Mesenchymal stem cell (in vitro differentiated cells and primary cell): ENCODE data around the gene HDGFL2.

ENCODE experiments used
- DNase-seq: peaks from one replicate; pipeline ENCODE4 v3.0.0-alpha.2; 2013
- H2AFZ ChIP-seq: one replicate; pipeline ENCODE4 v1.6.1; 2013; ENCODE audit warnings: low read depth, mild to moderate bottlenecking, control low read depth, inconsistent platforms, low read length, moderate library complexity
- H2AK5ac ChIP-seq: 2 replicates; pipeline ENCODE4 v1.6.1; 2013; ENCODE audit warnings: low read length, moderate library complexity, mild to moderate bottlenecking, inconsistent platforms; ENCODE audit not compliant: severe bottlenecking
- H2BK120ac ChIP-seq: one replicate; pipeline ENCODE4 v1.6.1; 2013; ENCODE audit warnings: low read depth, mild to moderate bottlenecking, inconsistent platforms, low read length, moderate library complexity
- H2BK12ac ChIP-seq, 2 experiments: one replicate each; pipeline ENCODE4 v1.6.1; 2013; ENCODE audit warnings: inconsistent platforms in 2 of 2, low read length in 2 of 2, mild to moderate bottlenecking in 2 of 2, moderate library complexity in 2 of 2, control low read depth in 1 of 2
- H2BK15ac ChIP-seq: one replicate; pipeline ENCODE4 v1.6.1; 2013; ENCODE audit warnings: mild to moderate bottlenecking, low read depth, inconsistent platforms; ENCODE audit not compliant: poor library complexity, severe bottlenecking
- H2BK5ac ChIP-seq: 2 replicates; pipeline ENCODE4 v1.6.1; 2013; ENCODE audit warnings: low read depth, mild to moderate bottlenecking, low read length, control low read depth, inconsistent platforms; ENCODE audit not compliant: poor library complexity, severe bottlenecking
- H3K14ac ChIP-seq, 2 experiments: one replicate each; pipeline ENCODE4 v1.6.1; 2013; ENCODE audit warnings: inconsistent platforms in 2 of 2, low read length in 2 of 2, control low read depth in 1 of 2, mild to moderate bottlenecking in 1 of 2, moderate library complexity in 1 of 2
- H3K18ac ChIP-seq, 2 experiments: one replicate each; pipeline ENCODE4 v1.6.1; 2013; ENCODE audit warnings: inconsistent platforms in 2 of 2, low read length in 2 of 2, control low read depth in 1 of 2, low read depth in 1 of 2, mild to moderate bottlenecking in 1 of 2
- H3K23ac ChIP-seq, 2 experiments: one replicate each; pipeline ENCODE4 v1.6.1; 2013; ENCODE audit warnings: inconsistent platforms in 2 of 2, low read length in 2 of 2, mild to moderate bottlenecking in 2 of 2, moderate library complexity in 2 of 2, control low read depth in 1 of 2
- H3K27ac ChIP-seq: 2 replicates; pipeline ENCODE4 v1.5.1; 2013; ENCODE audit warnings: mild to moderate bottlenecking, moderate library complexity, low read length, control low read depth, inconsistent platforms; ENCODE audit not compliant: poor library complexity, severe bottlenecking
- H3K27me3 ChIP-seq, 2 experiments: 2 replicates each; pipeline versions ENCODE4 v1.6.1 to v1.7.0; 2013; ENCODE audit warnings: low read length in 2 of 2, mild to moderate bottlenecking in 2 of 2, moderate library complexity in 2 of 2, control low read depth in 1 of 2, inconsistent platforms in 1 of 2; ENCODE audit not compliant: control insufficient read depth in 1 of 2, insufficient read depth in 1 of 2
- H3K36me3 ChIP-seq, 2 experiments: 2 replicates each; pipeline versions ENCODE4 v1.6.1 to v1.7.0; 2013; ENCODE audit warnings: low read length in 2 of 2, control low read depth in 1 of 2, inconsistent platforms in 1 of 2, low read depth in 1 of 2, mild to moderate bottlenecking in 1 of 2; ENCODE audit not compliant: insufficient read depth in 2 of 2, control insufficient read depth in 1 of 2
- H3K4ac ChIP-seq, 2 experiments: one replicate each; pipeline ENCODE4 v1.6.1; 2013; ENCODE audit warnings: inconsistent platforms in 2 of 2, low read length in 2 of 2, mild to moderate bottlenecking in 2 of 2, moderate library complexity in 2 of 2, control low read depth in 1 of 2, low read depth in 1 of 2
- H3K4me1 ChIP-seq: 2 replicates; pipeline ENCODE4 v1.6.1; 2013; ENCODE audit warnings: low read depth, low read length, control low read depth; ENCODE audit not compliant: control insufficient read depth, insufficient read depth
- H3K4me2 ChIP-seq: 2 replicates; pipeline ENCODE4 v1.6.1; 2013; ENCODE audit warnings: low read length, mild to moderate bottlenecking, inconsistent platforms; ENCODE audit not compliant: poor library complexity, severe bottlenecking
- H3K4me3 ChIP-seq, 2 experiments: 2 replicates each; pipeline versions ENCODE4 v1.5.1 to v1.7.0; 2013; ENCODE audit warnings: low read length in 2 of 2, mild to moderate bottlenecking in 2 of 2, control low read depth in 1 of 2, low read depth in 1 of 2; ENCODE audit not compliant: insufficient read depth in 1 of 2
- H3K79me1 ChIP-seq: replicated peaks from 2 replicates; pipeline ENCODE4 v1.6.1; 2013; ENCODE audit warnings: mild to moderate bottlenecking, control low read depth, low read length, inconsistent platforms; ENCODE audit not compliant: poor library complexity, severe bottlenecking
- H3K9ac ChIP-seq: 2 replicates; pipeline ENCODE4 v1.7.0; 2013; ENCODE audit warnings: mild to moderate bottlenecking, low read length, moderate library complexity
- H3K9me3 ChIP-seq: 2 replicates; pipeline ENCODE4 v1.7.0; 2013; ENCODE audit warnings: mild to moderate bottlenecking, low read length; ENCODE audit not compliant: control insufficient read depth
- H4K8ac ChIP-seq: one replicate; pipeline ENCODE4 v1.6.1; 2013; ENCODE audit warnings: inconsistent platforms, mild to moderate bottlenecking, low read length, moderate library complexity
- H4K91ac ChIP-seq: one replicate; pipeline ENCODE4 v1.6.1; 2013; ENCODE audit warnings: mild to moderate bottlenecking, low read length, inconsistent platforms
- WGBS: methylation state at CpG from one replicate; pipeline ENCODE4 v1.1.7; 2013; ENCODE audit warnings: mixed read lengths; 5-methylcytosine and 5-hydroxymethylcytosine counted together

The HDGFL2 gene

GRCh38 chr19:4493929-4494690, 22.0 kb downstream of the HDGFL2 start:
- Histone ChIP-seq H3K14ac (no peak overlapping the region), H2BK12ac (no peak overlapping the region), H3K9me3 (no peaks in the 10 kb centered on the region), H2AFZ (no peak overlapping the region), H2BK15ac (no peak overlapping the region), H3K4me1 (peaks cover 2% of the 10 kb centered on the region), H3K4ac (no peak overlapping the region), H3K36me3 (peaks cover 82 to 93% of the 10 kb centered on the region in 2 experiments), H3K4me3 (no peak overlapping the region), H3K23ac (no peak overlapping the region), H3K9ac (no peak overlapping the region), H3K27ac (no peak overlapping the region), H3K79me1 (peaks cover 51% of the 10 kb centered on the region), H3K4me2 (no peak overlapping the region), H3K18ac (no peak overlapping the region), H4K8ac (no peak overlapping the region), H2AK5ac (no peak overlapping the region), H4K91ac (no peak overlapping the region), H2BK5ac (no peak overlapping the region), H2BK120ac (no peak overlapping the region), H3K27me3 (no peaks in the 10 kb centered on the region)
- WGBS, result 98% methylated on average over 60 of the region's 61 CpGs
- no peak for DNase-seq

GRCh38 chr19:4494691-4495064, 22.6 kb downstream of the HDGFL2 start:
- no peak overlapping the region for H3K4me2 ChIP-seq
- H3K27me3 ChIP-seq, result no peaks in the 10 kb centered on the region
- H2BK5ac ChIP-seq, result no peak overlapping the region
- H3K36me3 ChIP-seq, result peaks cover 78 to 94% of the 10 kb centered on the region in 2 experiments
- no peak overlapping the region for H2AFZ ChIP-seq
- H3K4me3 ChIP-seq, result no peak overlapping the region
- H3K9me3 ChIP-seq, result no peaks in the 10 kb centered on the region
- no peak overlapping the region for H3K18ac ChIP-seq
- H2BK12ac ChIP-seq, result no peak overlapping the region
- H3K4ac ChIP-seq, result no peak overlapping the region
- H2BK15ac ChIP-seq, result no peak overlapping the region
- H4K8ac ChIP-seq, result no peak overlapping the region
- H3K9ac ChIP-seq, result no peak overlapping the region
- H3K27ac ChIP-seq, result no peak overlapping the region
- peaks cover 51% of the 10 kb centered on the region for H3K79me1 ChIP-seq
- no peak overlapping the region for H4K91ac ChIP-seq
- 96% methylated on average over 8 of the region's 8 CpGs for WGBS
- H3K4me1 ChIP-seq, result peaks cover 2% of the 10 kb centered on the region
- no peak overlapping the region for H3K23ac ChIP-seq
- no peak overlapping the region for H2BK120ac ChIP-seq
- DNase-seq, result no peak
- H3K14ac ChIP-seq, result no peak overlapping the region
- no peak overlapping the region for H2AK5ac ChIP-seq

GRCh38 chr19:4495471-4495870, 23.4 kb downstream of the HDGFL2 start:
- H2BK5ac ChIP-seq, result no peak overlapping the region
- peaks cover 2% of the 10 kb centered on the region for H3K4me1 ChIP-seq
- H2BK15ac ChIP-seq, result no peak overlapping the region
- no peak for DNase-seq
- no peak overlapping the region for H2BK120ac ChIP-seq
- H3K9ac ChIP-seq, result no peak overlapping the region
- H3K23ac ChIP-seq, result no peak overlapping the region
- no peaks in the 10 kb centered on the region for H3K27me3 ChIP-seq
- no peak overlapping the region for H4K8ac ChIP-seq
- no peak overlapping the region for H2AK5ac ChIP-seq
- H3K4me2 ChIP-seq, result no peak overlapping the region
- H3K36me3 ChIP-seq, result peaks cover 72 to 95% of the 10 kb centered on the region in 2 experiments
- no peak overlapping the region for H2AFZ ChIP-seq
- H3K18ac ChIP-seq, result no peak overlapping the region
- no peak overlapping the region for H3K4ac ChIP-seq
- H4K91ac ChIP-seq, result no peak overlapping the region
- no peak overlapping the region for H3K4me3 ChIP-seq
- H3K79me1 ChIP-seq, result peaks cover 48% of the 10 kb centered on the region
- no peak overlapping the region for H3K14ac ChIP-seq
- H3K27ac ChIP-seq, result no peak overlapping the region
- WGBS, result 90% methylated on average over 12 of the region's 12 CpGs
- no peaks in the 10 kb centered on the region for H3K9me3 ChIP-seq
- no peak overlapping the region for H2BK12ac ChIP-seq

DNA sequence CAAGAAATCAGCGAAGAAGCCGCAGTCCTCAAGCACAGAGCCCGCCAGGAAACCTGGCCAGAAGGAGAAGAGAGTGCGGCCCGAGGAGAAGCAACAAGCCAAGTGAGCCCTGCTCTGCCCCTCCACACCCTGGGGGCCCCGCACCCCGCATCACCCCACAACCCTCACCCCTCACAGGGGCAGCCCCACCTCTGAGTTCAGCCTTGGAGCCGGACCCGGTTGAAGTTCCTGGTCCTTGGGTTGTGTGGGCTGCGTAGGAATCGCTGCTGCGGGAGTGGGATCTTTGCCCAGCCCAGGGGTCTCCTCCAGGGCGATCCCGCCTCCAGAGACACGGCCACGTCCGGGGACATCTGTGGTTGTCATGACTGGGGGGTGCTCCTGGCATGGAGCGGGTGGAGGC, 24.2 kb downstream of the HDGFL2 start:
- no peak overlapping the region for H2BK120ac ChIP-seq
- H3K27ac ChIP-seq, result no peak overlapping the region
- DNase-seq, result no peak
- peaks cover 48% of the 10 kb centered on the region for H3K79me1 ChIP-seq
- no peaks in the 10 kb centered on the region for H3K27me3 ChIP-seq
- H3K9me3 ChIP-seq, result no peaks in the 10 kb centered on the region
- no peak overlapping the region for H2BK12ac ChIP-seq
- H3K18ac ChIP-seq, result no peak overlapping the region
- H4K8ac ChIP-seq, result no peak overlapping the region
- no peak overlapping the region for H3K4ac ChIP-seq
- H4K91ac ChIP-seq, result no peak overlapping the region
- H3K4me3 ChIP-seq, result no peak overlapping the region
- H2BK15ac ChIP-seq, result no peak overlapping the region
- no peak overlapping the region for H3K4me2 ChIP-seq
- no peak overlapping the region for H3K9ac ChIP-seq
- no peak overlapping the region for H2AK5ac ChIP-seq
- H3K36me3 ChIP-seq, result peaks cover 70 to 97% of the 10 kb centered on the region in 2 experiments
- 92% methylated on average over 16 of the region's 18 CpGs for WGBS
- H2AFZ ChIP-seq, result no peak overlapping the region
- no peak overlapping the region for H3K23ac ChIP-seq
- no peak overlapping the region for H2BK5ac ChIP-seq
- H3K4me1 ChIP-seq, result peaks cover 2% of the 10 kb centered on the region
- H3K14ac ChIP-seq, result no peak overlapping the region
